Inflammatory macrophage (primary cell): ENCODE data around the gene PORCN.

Experiments
- DNase-seq, 2 donors: peaks; one replicate each; pipeline ENCODE4 v3.0.0-alpha.2; 2020 to 2022

Gene PORCN

GRCh38 chrX:48476919-48477318 is 31.9 kb upstream of the PORCN start:
- no peak for DNase-seq

- DNase-seq, result no peak
Observed at GRCh38 chrX:48477960-48478755, 30.6 kb upstream of the PORCN start.

GRCh38 chrX:48478806-48479205 is 30.0 kb upstream of the PORCN start:
- DNase-seq, result no peak

GRCh38 chrX:48480142-48480541 is 28.6 kb upstream of the PORCN start:
- no peak for DNase-seq

- DNase-seq, result no peak
Observed at GRCh38 chrX:48480583-48480982, 28.2 kb upstream of the PORCN start.

- no peak for DNase-seq
Observed at GRCh38 chrX:48482526-48482925, 26.3 kb upstream of the PORCN start.

- peak; percentile 50 to 55 for DNase-seq
Observed at GRCh38 chrX:48487362-48487798, 21.4 kb upstream of the PORCN start.

GRCh38 chrX:48488034-48488433 is 20.8 kb upstream of the PORCN start:
- no peak for DNase-seq

- DNase-seq, result no peak
Observed at GRCh38 chrX:48489296-48489695, 19.5 kb upstream of the PORCN start.

- DNase-seq, result no peak
Observed at GRCh38 chrX:48489892-48490291, 18.9 kb upstream of the PORCN start.

GRCh38 chrX:48490661-48491060 is 18.1 kb upstream of the PORCN start:
- DNase-seq, result no peak

GRCh38 chrX:48491809-48492208 is 17.0 kb upstream of the PORCN start:
- DNase-seq, result no peak

- peak; percentile 60 to 71 for DNase-seq
Observed at GRCh38 chrX:48492293-48492910, 16.4 kb upstream of the PORCN start.

GRCh38 chrX:48493890-48494364 is 14.9 kb upstream of the PORCN start:
- peak; percentile 20 to 30 for DNase-seq

GRCh38 chrX:48496660-48497059 is 12.1 kb upstream of the PORCN start:
- DNase-seq, result no peak

GRCh38 chrX:48497871-48498270 is 10.9 kb upstream of the PORCN start:
- DNase-seq, result no peak

- DNase-seq, result peak in 1 of 2 donors; percentile 39
Observed at GRCh38 chrX:48498374-48498809, 10.4 kb upstream of the PORCN start.

GRCh38 chrX:48504261-48504660 is 4.5 kb upstream of the PORCN start:
- DNase-seq, result no peak

- DNase-seq, result no peak
Observed at GRCh38 chrX:48505481-48505880, 3.3 kb upstream of the PORCN start.

GRCh38 chrX:48507246-48507645 is 1.5 kb upstream of the PORCN start:
- no peak for DNase-seq

GRCh38 chrX:48509245-48509590 is 426 bp downstream of the PORCN start:
- DNase-seq, result no peak

GRCh38 chrX:48509619-48510018 is 827 bp downstream of the PORCN start:
- no peak for DNase-seq

GRCh38 chrX:48511560-48511959 is 2.8 kb downstream of the PORCN start:
- peak in 1 of 2 donors; percentile 9 for DNase-seq

GRCh38 chrX:48512371-48512935 is 3.7 kb downstream of the PORCN start:
- no peak for DNase-seq
